NCI-H82 (cell line): ENCODE measurements around the gene SMURF1.

Experiments used
- DNase-seq: peaks from one replicate; lab custom pipeline; 2025; lab: John Stamatoyannopoulos, UW

Gene SMURF1

DNA sequence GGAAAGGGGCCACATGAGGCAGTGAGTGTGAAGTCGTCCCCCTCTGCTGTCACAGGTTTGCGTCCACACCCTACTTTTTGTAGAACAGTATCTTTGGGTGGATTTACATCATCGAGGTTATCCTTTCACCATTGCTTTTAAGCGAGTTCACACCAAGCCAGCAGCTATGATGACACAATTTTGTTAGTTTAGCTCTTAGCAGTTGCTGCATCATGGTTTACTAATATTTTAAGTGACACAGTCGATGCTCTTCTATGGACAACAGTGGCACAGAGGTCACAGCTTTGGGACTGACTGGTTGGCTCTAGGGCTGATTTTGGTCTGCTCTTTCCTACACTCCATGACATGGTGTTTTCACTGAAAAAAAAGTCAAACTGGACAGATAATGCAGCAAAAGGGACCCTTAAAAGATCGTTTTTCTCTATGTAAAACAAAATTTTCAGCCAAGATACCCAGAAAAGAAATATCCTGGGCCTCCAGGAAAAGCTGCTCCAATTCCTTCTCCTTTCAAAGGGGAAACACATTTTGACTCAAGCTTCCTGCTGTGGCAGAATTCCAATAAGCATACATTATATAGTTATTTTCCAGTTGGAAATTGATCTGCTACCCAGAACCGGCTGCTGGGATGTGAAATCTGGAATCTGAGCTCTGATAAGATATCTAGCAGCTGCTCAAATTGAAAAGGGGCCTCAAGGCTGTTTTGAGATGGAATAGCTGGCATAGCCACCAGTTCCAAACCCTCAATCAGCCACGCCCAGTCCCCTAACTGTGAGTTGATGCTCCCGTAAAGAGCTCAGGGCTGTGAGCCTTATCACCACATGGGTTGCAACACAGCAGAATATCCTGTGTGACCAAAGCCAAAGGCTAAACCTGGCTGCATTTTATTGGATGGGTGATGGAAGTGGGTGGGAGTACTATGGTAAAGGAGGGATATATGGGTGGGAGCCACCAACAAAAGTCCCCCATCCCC, 114.2 kb downstream of the SMURF1 start:
- DNase-seq, result no peak

DNA sequence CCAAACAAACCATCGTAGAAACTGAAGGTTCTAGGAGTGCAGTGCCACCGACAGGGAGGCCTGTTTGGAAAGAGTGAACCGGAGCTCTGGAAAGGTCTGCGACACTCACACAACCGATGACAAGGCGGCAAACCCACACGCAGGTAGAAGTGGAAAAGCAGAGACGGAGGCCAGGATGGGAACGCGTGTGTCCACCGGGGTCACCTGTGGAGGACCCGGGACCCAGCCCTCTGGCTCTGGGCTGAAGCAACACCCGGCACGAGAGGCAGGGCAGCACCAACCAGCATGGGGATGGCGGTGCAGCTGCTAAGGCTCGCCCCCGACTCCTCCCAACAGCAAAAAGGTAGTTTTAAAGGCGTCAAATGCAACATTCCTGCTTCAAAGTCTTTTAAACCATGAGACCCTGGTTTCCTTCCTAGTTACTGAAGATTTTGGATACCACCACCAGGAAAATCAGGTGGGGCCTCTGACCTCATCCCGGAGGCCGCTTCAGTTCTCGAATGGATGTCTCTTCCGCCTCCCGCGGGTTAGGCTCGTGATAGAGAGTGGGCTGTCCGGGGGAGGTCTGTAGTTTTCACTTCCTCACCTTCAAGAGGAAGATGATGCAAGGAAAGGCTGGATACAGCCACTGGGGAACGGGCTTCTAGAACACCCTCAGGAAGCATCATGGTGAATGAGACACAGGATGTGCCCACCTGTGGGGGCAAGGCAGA, 115.5 kb downstream of the SMURF1 start:
- no peak for DNase-seq

DNA sequence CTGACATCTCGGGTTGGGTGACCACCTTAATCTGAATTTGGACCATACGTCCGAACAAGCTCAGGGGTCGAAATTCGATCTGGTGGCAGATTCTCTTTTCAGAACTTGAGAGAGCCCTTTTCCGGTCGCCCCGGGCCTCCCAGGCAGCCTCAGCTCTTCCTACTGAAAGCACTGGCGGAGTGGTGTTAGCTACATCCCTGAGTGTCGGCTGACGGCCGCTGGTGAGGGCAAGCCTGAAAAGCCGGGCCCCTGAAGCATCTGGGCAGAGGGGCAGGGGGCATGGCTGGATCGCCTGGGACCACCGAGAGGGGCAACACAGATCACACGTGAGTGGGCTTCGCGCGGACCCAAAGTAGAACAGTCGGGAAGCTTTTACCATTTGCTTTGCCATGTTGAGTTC, 116.1 kb downstream of the SMURF1 start:
- DNase-seq, result no peak

DNA sequence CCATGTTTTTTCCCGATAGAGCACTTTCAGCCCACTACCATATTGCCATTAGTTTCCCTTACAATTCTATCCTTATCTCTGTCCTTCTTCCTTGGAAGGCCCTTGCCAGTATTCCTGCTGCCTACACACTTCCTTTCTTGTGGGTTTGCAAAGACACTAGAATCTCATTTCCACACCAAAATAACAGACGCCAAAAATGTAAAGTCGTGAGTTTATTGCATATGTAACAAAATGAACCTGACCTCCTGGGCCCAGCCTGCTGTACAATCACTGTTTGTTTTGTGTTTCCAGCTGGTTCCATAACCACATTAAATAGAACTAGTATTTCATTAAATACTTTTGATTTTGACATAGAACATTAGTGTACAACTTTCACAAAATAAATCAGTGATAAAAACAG, 116.7 kb downstream of the SMURF1 start:
- no peak for DNase-seq

DNA sequence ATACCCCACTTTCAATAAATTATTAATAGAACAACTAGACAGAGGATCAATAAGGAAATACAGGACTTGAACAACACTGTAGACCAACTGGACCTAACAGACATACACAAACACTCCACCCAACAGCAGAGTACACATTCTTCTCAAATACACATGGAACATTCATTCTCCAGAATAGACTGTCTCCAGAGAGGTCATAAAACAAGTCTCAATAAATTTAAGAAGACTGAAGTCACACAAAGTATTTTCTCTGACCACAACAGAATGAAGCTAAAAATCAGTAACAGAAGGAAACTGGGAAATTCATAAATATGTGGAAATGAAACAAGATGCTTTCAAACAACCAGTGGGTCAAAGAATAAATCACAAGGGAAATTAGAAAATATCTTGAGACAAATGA, 119.8 kb downstream of the SMURF1 start:
- no peak for DNase-seq

DNA sequence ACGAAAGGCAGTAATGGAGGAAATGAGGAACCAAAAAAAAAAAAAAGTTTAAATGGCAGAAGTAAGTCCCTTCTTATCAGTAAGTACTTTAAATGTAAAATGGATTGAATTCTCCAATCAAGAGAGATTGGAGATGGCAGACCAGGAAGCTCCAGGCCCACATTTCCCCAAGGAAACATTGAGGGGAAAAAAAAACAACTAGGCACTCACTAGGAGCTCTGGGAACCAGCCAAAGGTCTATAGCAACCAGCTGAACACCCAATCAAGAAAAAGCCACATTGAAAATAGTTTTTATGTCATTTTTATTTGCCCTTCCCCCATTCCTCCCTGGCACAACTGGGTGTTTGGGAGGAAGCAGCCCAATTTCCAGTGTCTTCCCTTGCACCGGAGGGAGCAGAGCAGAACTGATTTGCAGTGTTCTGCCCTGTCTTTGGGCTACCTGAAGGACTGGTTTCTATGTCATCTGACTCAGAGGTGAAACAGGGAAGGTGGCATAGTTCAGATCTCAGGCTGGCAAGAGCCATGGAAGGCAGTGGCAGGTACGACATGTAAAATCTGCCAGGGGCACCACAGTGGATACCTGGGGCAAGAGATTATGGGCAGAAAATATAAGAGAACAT, 121.9 kb downstream of the SMURF1 start:
- no peak for DNase-seq

DNA sequence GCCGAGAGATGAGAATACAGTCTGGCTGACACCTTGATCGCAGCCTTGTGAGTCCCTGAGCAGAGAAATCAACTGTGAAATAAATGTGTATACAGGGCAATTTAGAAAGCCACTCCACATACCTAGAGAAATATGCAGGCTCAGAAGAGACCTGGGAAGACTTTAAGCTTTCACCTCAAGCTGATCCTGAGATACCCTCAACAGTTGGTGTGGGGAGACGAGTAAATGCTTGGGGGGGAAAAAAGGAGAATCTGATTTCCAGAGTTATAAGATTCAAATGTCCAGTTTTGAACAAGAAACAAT, 123.5 kb downstream of the SMURF1 start:
- DNase-seq, result no peak

DNA sequence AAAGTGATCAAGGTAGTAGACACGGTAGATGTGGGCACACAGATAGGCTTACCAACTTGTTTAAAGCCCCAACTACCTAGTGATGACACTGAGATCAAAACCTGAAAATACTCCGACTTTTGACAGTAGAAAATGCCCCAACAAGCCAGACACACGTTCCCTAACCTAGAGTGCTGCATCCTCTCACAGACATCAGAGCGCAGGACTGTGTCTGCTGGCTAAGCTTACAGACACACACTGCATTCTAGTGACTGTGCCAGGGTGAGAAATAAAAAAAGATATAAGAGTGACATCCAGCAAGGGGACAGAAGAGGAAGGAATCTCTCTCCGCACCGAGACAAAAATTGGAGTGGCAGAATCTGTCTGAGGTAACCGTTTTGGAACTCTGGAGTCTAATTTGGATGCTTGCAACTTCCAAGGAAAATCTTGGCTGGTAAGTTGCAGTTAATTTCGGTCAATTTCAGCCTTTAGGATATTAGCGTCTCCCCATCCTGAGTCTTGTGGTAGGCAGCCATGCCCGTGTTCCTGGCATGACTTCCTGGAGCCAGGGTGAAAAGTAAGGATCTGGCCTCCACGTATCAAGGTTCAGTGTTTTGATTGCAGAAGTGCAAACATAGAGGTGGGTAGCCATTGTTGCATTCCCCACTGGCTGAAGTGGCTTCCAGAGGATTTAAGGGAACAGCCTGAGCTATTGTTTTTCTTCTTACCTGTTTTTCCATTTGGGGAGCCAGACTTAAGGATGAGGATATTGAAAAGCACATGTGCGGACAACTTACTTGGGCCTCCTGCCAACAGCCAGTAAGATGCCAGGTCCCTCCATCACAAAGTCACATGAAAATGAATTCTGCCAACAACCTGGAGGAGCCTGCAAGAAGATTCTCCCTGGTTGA, 124.1 kb downstream of the SMURF1 start:
- DNase-seq, result no peak

DNA sequence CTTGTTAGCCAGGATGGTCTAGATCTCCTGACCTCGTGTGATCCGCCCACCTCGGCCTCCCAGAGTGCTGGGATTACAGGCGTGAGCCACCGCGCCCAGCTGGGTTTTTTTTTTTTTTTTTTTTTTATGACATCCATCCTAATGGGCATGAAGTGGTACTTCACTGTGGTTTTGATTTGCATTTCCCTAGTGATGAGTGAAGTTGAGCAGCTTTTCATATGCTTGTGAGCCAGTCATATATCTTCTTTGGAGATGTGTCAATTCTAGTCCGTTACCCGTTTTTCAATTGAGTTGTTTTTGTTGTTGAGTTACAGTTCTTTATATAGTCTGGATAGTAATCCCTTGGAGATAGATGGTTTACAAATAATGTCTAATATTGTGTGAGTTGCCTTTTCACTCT, 127.7 kb downstream of the SMURF1 start:
- DNase-seq, result no peak

DNA sequence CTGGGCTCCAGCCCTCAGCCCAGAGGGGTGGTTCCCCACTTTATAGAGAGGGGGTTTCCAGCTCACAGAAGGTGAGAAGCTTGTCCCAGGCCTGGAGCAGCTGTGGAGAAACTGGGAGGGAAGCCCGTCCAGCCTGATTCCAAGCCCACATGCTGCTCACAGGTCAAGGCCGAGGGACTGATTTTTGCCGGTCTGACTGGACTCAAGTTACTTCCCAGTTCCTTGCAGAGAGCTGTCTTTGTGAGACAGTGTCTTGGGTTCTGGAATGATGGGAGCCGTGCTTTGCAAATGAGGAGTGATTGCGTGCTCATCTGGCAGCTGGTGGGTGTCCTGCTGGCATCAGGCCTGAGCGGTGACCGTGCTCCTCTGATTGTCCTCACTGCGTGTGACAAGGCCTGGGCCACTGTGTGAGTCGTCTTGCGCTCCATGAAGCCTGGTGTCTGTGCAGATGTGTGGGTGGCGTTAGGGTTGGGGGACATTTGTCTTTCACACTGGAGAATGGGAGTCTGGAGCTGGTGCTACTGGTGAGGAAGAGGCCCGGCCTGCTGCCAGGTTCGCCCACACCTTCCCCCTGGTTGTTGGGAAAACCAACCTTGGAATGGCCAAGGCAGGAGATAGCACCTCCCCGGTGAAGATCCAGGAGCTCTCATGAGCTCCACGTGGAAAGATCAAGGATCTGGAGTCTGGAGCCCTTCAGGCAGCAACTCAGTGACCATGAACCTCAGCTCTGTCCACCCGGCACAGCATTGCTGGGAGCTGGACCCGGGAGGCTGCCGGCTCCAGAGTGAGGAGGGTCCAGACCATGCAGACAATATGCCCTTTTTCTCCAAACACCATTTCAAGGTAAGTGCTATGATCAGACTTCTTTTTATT, 129.6 kb downstream of the SMURF1 start:
- no peak for DNase-seq

DNA sequence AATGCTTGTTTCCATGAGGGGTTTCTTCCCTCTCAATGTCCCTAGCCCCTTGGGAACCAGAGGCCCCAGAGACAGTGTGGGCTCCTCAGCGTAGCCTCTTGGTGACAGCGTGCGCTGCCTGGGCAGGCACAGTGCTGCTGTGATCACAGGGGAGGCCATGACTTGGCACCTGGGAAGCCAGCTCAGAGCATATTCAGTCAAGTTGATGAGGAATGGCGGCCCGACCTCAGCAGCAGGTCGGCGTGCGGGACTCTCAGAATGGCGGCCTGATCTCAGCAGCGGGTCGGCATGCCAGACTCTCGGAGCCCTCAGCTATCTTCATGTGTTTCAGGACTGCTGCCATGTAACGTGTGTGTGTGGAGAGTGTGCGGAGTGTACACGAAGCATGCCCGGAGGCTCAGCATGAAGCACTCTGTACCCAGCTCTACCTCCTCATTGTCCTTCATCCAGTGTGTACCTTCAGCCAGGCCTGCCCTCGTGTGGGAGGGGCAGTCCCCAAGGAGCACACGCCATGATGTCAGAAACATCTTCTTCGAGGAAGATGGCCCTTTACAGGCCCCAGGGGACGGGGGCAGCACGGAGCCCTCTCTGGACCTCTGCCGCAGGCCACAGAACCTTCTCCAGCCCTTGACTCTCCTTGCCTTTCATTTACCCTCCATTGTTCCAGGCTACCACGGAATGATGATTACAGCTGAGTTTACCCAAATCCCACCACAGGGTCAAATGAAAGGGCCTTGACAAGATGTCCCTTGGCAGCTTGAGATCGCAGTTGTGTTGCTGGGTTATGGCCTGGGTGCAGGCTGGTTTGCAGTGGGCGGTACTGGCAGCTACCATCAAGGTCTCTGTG, 130.4 kb downstream of the SMURF1 start:
- no peak for DNase-seq

DNA sequence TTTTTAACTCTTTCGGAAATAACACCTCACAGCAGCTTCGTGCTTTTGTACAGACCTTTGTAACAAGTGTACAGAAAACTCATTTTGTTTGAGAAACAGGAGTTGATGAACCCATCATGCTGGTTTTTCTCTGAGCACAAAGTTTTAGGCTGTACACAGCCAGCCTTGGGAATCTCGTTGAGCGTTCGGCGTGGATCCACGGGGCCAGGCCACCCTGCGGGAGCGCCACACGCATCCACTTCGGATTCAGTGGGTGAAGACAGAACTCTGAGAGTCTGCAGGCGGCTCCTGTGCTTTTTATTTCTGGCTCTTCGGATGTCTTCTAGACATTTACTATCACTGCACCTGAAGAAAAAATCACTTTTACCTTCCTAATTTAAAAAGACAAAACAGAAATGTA, 131.2 kb downstream of the SMURF1 start:
- no peak for DNase-seq

DNA sequence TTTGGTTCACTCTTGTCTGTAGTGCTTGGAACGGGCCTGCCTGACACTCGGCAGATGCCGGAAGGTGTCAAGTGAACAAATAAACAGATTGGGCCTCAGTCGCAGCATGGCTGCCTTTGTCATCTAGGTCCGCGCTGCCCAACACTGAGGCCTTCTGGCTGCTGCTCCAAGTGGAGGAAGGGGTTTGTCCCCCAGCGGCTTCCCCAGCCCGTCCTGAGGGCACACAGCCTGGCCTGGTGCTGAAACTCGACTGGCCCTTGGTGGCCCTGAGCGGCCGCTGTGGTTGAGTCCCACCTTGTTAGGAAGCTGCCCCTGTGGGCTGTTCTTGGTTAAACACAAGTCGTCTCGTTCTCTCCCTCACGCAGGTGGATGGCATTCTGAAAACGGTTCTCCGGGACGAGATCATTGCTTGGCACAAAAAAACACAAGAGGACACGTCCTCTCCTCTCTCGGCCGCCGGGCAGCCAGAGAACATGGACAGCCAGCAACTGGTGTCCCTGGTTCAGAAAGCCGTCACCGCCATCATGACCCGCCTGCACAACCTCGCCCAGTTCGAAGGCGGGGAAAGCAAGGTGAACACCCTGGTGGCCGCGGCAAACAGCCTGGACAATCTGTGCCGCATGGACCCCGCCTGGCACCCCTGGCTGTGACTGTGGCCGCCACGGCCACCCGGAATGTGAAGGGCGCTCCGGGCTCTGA, 132.1 kb downstream of the SMURF1 start:
- no peak for DNase-seq

DNA sequence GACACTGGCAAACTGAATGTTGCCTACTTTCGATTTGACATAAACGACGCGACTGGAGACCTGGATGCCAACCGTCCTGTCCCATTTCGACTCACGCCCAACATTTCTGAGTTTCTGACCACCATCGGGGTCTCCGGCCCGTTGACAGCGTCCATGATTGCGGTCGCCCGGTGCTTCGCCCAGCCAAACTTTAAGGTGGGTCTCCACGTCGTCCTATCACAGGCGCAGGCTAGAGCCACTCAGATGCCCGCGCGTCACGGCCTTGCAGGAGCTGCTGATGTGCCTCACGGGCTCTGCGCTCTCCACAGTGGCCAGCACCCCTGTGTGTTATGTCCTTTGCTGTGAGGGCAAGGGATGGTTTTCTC, 132.6 kb downstream of the SMURF1 start:
- no peak for DNase-seq

DNA sequence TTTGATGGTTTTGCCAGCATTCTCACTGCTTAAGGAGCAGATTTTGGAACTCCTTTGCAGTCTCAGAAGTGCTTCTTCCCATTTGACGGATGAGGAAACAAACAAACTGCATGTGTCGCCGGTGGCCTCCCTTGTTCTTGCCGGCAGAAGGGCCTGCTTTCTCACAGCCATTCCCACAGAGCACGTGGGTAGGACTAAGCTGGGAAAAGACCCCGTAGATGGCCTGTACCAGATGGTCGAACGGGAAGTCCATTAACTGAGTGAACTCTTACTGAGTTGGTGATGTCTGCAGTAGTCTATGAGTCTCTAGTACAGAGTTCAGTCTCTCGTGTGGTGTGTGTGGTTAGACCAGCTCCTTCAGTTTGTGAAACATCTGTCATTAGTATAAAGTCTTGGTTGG, 133.6 kb downstream of the SMURF1 start:
- DNase-seq, result peak; percentile 17

DNA sequence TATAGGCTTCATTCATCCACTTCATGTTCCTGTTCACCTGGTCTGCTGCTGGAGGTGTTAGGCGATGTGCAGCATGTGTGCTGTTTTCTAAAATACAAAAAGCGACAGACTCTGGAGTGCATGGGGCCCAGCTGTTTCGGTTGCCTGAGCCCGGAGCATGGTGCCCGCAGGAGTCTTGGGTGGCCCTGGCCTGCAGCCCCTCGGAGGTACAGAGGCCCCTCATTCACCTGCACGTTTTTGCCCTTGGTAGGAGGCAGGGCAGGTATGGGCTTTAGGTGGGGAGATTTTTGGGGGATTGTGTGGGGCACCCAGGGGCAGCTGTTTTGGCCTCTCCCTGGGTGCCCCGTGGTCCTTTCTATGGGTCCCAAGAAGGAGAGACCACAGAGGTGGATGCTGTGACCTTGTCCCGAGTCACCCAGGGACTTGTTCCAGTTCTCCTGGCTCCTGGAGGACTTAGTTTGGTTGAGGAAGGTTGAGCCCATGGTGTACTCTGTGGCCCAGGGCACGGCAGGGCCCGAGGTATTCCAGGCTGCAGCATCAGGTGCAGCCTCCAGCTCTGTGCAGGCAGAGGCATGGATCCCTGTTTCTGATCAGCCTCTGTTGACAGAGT, 134.9 kb downstream of the SMURF1 start:
- DNase-seq, result no peak

DNA sequence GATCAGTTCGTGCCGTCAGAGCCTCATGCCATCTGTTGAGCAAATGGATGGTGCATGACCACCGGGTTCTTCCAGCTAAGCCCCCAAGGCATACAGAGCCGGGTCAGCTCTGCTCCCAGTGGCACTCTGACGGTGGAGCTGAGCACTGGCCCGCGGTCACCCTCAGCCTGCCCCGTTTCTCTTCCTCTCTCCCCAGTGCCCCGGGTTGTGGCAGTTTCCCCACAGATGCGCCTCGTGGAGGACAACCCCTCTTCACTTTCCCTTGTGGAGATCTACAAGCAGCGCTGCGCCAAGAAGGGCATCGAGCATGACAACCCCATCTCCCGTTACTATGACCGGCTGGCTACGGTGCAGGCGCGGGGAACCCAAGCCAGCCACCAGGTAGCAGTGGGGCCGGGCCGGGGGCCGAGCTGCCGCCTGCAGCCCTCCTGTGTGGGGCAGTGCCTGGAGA, 135.7 kb downstream of the SMURF1 start:
- no peak for DNase-seq

DNA sequence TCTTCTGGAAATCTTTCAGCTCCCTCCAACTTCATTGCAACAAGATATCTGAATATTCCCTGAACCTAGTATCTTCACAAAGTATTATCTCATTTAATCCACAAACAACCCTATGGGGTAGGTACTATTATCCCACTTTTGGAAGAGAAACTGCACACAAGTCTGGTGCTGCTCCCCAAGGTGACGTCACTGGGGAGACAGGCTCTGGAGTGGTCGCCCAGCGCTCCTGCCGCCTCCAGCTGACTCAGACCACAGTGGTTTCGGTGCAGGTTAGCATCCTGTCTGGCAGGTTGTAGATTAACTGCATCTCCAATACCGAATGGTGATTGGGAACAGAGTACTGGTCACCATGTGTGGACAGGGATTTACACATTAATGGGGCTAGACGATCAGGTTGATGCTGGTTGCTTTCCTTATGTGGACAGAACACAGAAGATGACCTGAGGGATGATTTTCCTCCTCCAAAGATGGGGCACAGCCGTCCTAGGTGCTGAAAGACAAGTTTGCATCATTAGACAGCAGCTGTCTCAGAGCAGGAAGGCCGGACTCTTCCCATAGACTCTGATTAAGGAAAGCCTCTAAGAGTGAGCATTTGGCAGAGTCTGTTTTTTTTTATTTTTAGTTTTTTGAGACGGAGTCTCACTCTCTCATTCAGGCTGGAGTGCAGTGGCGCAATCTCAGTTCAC, 137.0 kb downstream of the SMURF1 start:
- no peak for DNase-seq
